Small intestine (tissue), 7 donors: Measurements from ENCODE around the gene FOXRED2. TPM values are rescaled to one million over a fixed set of nuclear protein-coding genes. Genes with fewer than 3 reads are reported as not detected.
"Not testable (repeated sequence)": the region's sequence is repeated elsewhere in the genome, so short reads cannot be mapped to it uniquely, and the experiment has no call there.

Experiments
- DNase-seq, 2 donors: peaks; one replicate each; pipeline versions ENCODE4 v3.0.0 to v3.0.0-alpha.2; 2013
- FAIRE-seq: peaks from 2 replicates; lab custom pipeline; 2012; peaks lifted over from hg19 to GRCh38; lab: Jason Lieb, UNC
- H3K27ac ChIP-seq, 3 donors: one replicate each; pipeline ENCODE4 v1.5.1; 2013; ENCODE audit warnings: low read length in 2 of 3, mild to moderate bottlenecking in 2 of 3, control low read depth in 1 of 3, inconsistent platforms in 1 of 3, low read depth in 1 of 3, moderate library complexity in 1 of 3
- H3K27me3 ChIP-seq, 3 donors: one replicate each; pipeline ENCODE4 v1.6.1; 2013; ENCODE audit warnings: low read length in 3 of 3, inconsistent platforms in 1 of 3; ENCODE audit not compliant: control insufficient read depth in 3 of 3, insufficient read depth in 3 of 3
- H3K36me3 ChIP-seq, 3 donors: one replicate each; pipeline ENCODE4 v1.6.1; 2013; ENCODE audit warnings: low read length in 3 of 3, inconsistent platforms in 1 of 3, low read depth in 1 of 3, mild to moderate bottlenecking in 1 of 3, moderate library complexity in 1 of 3; ENCODE audit not compliant: control insufficient read depth in 3 of 3, insufficient read depth in 2 of 3
- H3K4me1 ChIP-seq, 3 donors: one replicate each; pipeline ENCODE4 v1.6.1; 2013; ENCODE audit warnings: low read length in 2 of 3, inconsistent platforms in 1 of 3, low read depth in 1 of 3, mild to moderate bottlenecking in 1 of 3, moderate library complexity in 1 of 3; ENCODE audit not compliant: control insufficient read depth in 3 of 3, insufficient read depth in 2 of 3
- H3K4me3 ChIP-seq, 3 donors: one replicate each; pipeline ENCODE4 v1.5.1; 2013; ENCODE audit warnings: low read length in 3 of 3, control low read depth in 1 of 3, inconsistent platforms in 1 of 3, low read depth in 1 of 3, mild to moderate bottlenecking in 1 of 3, moderate library complexity in 1 of 3
- H3K9me3 ChIP-seq, 2 donors: one replicate each; pipeline ENCODE4 v1.6.1; 2013; ENCODE audit warnings: low read depth in 1 of 2, low read length in 1 of 2; ENCODE audit not compliant: control insufficient read depth in 2 of 2, insufficient read depth in 1 of 2
- WGBS, 3 donors: extraction: QIAGEN DNeasy Blood & Tissue Kit; methylation state at CpG; one replicate each; pipeline ENCODE4 v1.1.7; 2013; 5-methylcytosine and 5-hydroxymethylcytosine counted together
- polyA plus RNA-seq, 4 donors: library from polyadenylated mRNA; stranded (reverse) in 3 of 4; unstranded in 1 of 4; fragments of 200-250 nt in 3 of 4; fragments of 120-200 nt in 1 of 4; gene quantifications; one replicate each; pipeline versions ENCODE4 v1.2.1 to v1.2.3, GENCODE V29; 2013
- donor health status: healthy with polysubstance abuse.
- donor health status: control.
- donor health status: control.
- donor health status: Bipolar disorder and iron deficiency.
- donor health status: healthy.

Gene FOXRED2
- polyA plus RNA-seq, 4 donors = 0.67 to 14.2 (median 3.1) TPM

- 0% methylated on average over 71 to 82 of the region's 82 CpGs for WGBS, 3 donors
- peaks cover 7 to 22% (median 16%) of the 10 kb centered on the region in 3 donors for H3K36me3 ChIP-seq
- H3K9me3 ChIP-seq = peaks cover 0 to 3% of the 10 kb centered on the region in 2 donors
- H3K4me1 ChIP-seq = peaks cover 0 to 4% (median 3%) of the 10 kb centered on the region in 3 donors
- no peaks in the 10 kb centered on the region for H3K27me3 ChIP-seq
- FAIRE-seq (peak; percentile 33), DNase-seq (peak; percentile 99 to 100)
- peak within 1 kb of the TSS; percentile 89 to 98 (median 98) for H3K27ac ChIP-seq
- H3K4me3 ChIP-seq = peak within 1 kb of the TSS; percentile 55 to 97 (median 79)
Measured at GRCh38 chr22:36528795-36529751, 22.2 kb upstream of the FOXRED2 start, which contains the start of gene EIF3D. Gene EIF3D (minus strand): TSS chr22:36529166. CDS start chr22:36526121, 3,045 bp downstream.

GRCh38 chr22:36528341-36528740 lies 21.5 kb upstream of the FOXRED2 start:
- no peaks in the 10 kb centered on the region for H3K9me3 ChIP-seq
- peak overlapping the region; percentile 86 to 98 (median 98) for H3K27ac ChIP-seq
- no peak for FAIRE-seq
- peaks cover 14 to 28% (median 21%) of the 10 kb centered on the region in 3 donors for H3K36me3 ChIP-seq
- 1 to 5% (median 4%) methylated on average over 8 of the region's 8 CpGs for WGBS, 3 donors
- H3K27me3 ChIP-seq = no peaks in the 10 kb centered on the region
- DNase-seq = peak; percentile 30 to 58
- H3K4me1 ChIP-seq = peaks cover 0 to 4% (median 3%) of the 10 kb centered on the region in 3 donors
- peak overlapping the region; percentile 55 to 97 (median 79) for H3K4me3 ChIP-seq

- Histone ChIP-seq H3K9me3 (no peaks in the 10 kb centered on the region), H3K36me3 (peaks cover 42 to 75% (median 53%) of the 10 kb centered on the region in 3 donors)
Measured at GRCh38 chr22:36522662-36523061, 15.8 kb upstream of the FOXRED2 start.

GRCh38 chr22:36520423-36520822 lies 13.6 kb upstream of the FOXRED2 start:
- no peak for FAIRE-seq
- 85 to 91% (median 89%) methylated on average over 3 of the region's 3 CpGs for WGBS, 3 donors
- Histone ChIP-seq H3K4me3 (no peak overlapping the region), H3K9me3 (no peaks in the 10 kb centered on the region), H3K27ac (no peak overlapping the region), H3K4me1 (no peaks in the 10 kb centered on the region), H3K27me3 (no peaks in the 10 kb centered on the region), H3K36me3 (peaks cover 55 to 78% (median 72%) of the 10 kb centered on the region in 3 donors)
- no peak for DNase-seq

More at GRCh38 chr22:36522662-36523061, 15.8 kb upstream of the FOXRED2 start:
- Histone ChIP-seq H3K27ac (no peak overlapping the region), H3K27me3 (no peaks in the 10 kb centered on the region), H3K4me3 (no peak overlapping the region), H3K4me1 (no peaks in the 10 kb centered on the region)
- 90 to 92% (median 91%) methylated on average over 6 of the region's 6 CpGs for WGBS, 3 donors
- DNase-seq (no peak), FAIRE-seq (no peak)

- not testable (repeated sequence) for H3K27ac ChIP-seq, H3K9me3 ChIP-seq, DNase-seq, H3K4me1 ChIP-seq, H3K27me3 ChIP-seq, H3K4me3 ChIP-seq, FAIRE-seq
- peaks cover 54 to 80% (median 72%) of the 10 kb centered on the region in 3 donors for H3K36me3 ChIP-seq
- 90% methylated on average over 2 of the region's 2 CpGs for WGBS, 3 donors
Measured at GRCh38 chr22:36519906-36520305, 13.1 kb upstream of the FOXRED2 start.

- 96 to 100% (median 96%) methylated on average over 1 of the region's 1 CpG for WGBS, 3 donors
- FAIRE-seq = no peak
- no peaks in the 10 kb centered on the region for H3K9me3 ChIP-seq
- no peaks in the 10 kb centered on the region for H3K4me1 ChIP-seq
- H3K27ac ChIP-seq = no peak overlapping the region
- H3K27me3 ChIP-seq = no peaks in the 10 kb centered on the region
- no peak for DNase-seq
- no peak overlapping the region for H3K4me3 ChIP-seq
- peaks cover 53 to 94% (median 65%) of the 10 kb centered on the region in 3 donors for H3K36me3 ChIP-seq
Measured at GRCh38 chr22:36514766-36515165, 7.9 kb upstream of the FOXRED2 start.

GRCh38 chr22:36512991-36513390 lies 6.2 kb upstream of the FOXRED2 start:
- H3K36me3 ChIP-seq = peaks cover 42 to 76% (median 51%) of the 10 kb centered on the region in 3 donors
- H3K27ac ChIP-seq = no peak overlapping the region
- 76 to 85% (median 78%) methylated on average over 4 of the region's 4 CpGs for WGBS, 3 donors
- no peaks in the 10 kb centered on the region for H3K9me3 ChIP-seq
- no peak for DNase-seq
- H3K4me1 ChIP-seq = no peaks in the 10 kb centered on the region
- FAIRE-seq = no peak
- no peak overlapping the region for H3K4me3 ChIP-seq
- H3K27me3 ChIP-seq = no peaks in the 10 kb centered on the region

- Histone ChIP-seq H3K27me3 (no peaks in the 10 kb centered on the region), H3K4me1 (peaks cover 0 to 3% (median 3%) of the 10 kb centered on the region in 3 donors), H3K36me3 (peaks cover 39 to 70% (median 45%) of the 10 kb centered on the region in 3 donors), H3K27ac (no peak overlapping the region), H3K9me3 (no peaks in the 10 kb centered on the region), H3K4me3 (no peak overlapping the region)
- DNase-seq (no peak), FAIRE-seq (no peak)
- 92 to 95% (median 93%) methylated on average over 8 of the region's 8 CpGs for WGBS, 3 donors
Measured at GRCh38 chr22:36512333-36512732, 5.5 kb upstream of the FOXRED2 start.
